ENCODE data around the gene GDPGP1. TPM values are rescaled to one million over a fixed set of nuclear protein-coding genes. Genes with fewer than 3 reads are reported as not detected.

Gene GDPGP1
- total and polyA plus RNA-seq, 9 of the 15 experiments (the other 6 are each of a cell fraction or from before 2014, with no cell fraction given): 0.78 to 6.1 (median 2.8) TPM

DNA sequence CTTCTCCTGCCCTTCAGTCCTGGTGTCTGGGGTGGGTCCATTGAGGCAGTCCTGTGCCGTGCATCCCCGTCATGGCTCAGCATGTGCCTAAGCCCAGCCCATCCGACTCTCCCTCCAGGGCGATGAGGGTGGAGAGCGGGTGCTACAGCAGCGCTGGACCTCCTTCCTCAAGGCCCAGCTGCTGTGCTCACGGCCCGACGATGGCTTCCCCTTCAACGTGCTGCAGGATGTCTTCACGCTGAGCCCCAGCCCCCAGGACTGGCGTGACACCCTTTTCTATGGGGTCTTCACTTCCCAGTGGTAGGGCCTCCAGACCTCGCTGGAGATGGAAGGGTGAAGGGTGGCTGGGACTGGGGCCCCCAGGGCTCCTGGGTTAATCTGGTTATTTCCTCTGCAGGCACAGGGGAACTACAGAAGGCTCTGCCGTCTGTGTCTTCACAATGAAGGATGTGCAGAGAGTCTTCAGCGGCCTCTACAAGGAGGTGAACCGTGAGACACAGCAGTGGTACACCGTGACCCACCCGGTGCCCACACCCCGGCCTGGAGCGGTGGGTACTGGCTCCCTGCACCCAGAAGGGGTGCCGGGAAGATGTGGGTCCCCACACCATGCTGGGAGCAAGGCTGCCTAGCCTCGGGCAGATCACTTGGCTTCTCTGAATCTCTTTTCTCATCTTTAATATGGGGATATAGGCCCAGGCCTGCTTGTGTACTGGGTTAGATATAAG is 10.4 kb upstream of the GDPGP1 start:
- no peak for TF ChIP-seq POLR2H (tag; IDR thresholded peaks at IDR 0.05; ENCODE audit: low read depth)
- TF ChIP-seq RBM22 (IDR thresholded peaks at IDR 0.05; ENCODE audit: low read depth, low read length, poor library complexity, severe bottlenecking): peak; percentile 43
- no peak for TF ChIP-seq RBM25 (IDR thresholded peaks at IDR 0.05; ENCODE audit: low read depth, low read length, severe bottlenecking)
- H3K4me2 ChIP-seq (ENCODE audit: insufficient read depth, low read length): no peak overlapping the region
- intact Hi-C loops (cut with micrococcal nuclease) (no loop called here), in situ Hi-C loops (cut with MboI) (no loop called here)
- ATAC-seq (no peak), DNase-seq (ENCODE audit: extremely low read depth in 1 of 4, low spot score in 3 of 4) (no peak), FAIRE-seq (no peak)
- no peaks in the 10 kb centered on the region for H3K79me2 ChIP-seq (ENCODE audit: control insufficient read depth, insufficient read depth, low read length)
- no peak overlapping the region for H2AFZ ChIP-seq (ENCODE audit: low read depth, low read length)
- H3K9ac ChIP-seq (ENCODE audit: insufficient read depth in 1 of 2, low read depth in 2 of 2, low read length in 2 of 2): peak overlapping the region in 1 of 2 experiments; percentile 69; a peak in 1 of 4 replicates
- H3K27me3 ChIP-seq (ENCODE audit: control insufficient read depth in 2 of 2, insufficient read depth in 2 of 2, low read length in 2 of 2): no peaks in the 10 kb centered on the region
- no peak overlapping the region for H3K27ac ChIP-seq (ENCODE audit: extremely low read depth, low read depth, low read length)
- POLR2A ChIA-PET: no interaction called here
- peaks cover 86% of the 10 kb centered on the region; the same call in 2 of the 3 replicates for H3K36me3 ChIP-seq (ENCODE audit: control insufficient read depth, insufficient read depth, low read length)
- 90% methylated on average over 22 of the region's 22 CpGs for WGBS (ENCODE audit: insufficient coverage, low coverage, missing lambda C conversion rate)
- H4K20me1 ChIP-seq (replicated peaks; ENCODE audit: control insufficient read depth, insufficient read depth, low read length): 0 out of 2 replicates have a peak, but pooled peaks cover 5% of the 10 kb centered on the region
- CTCF ChIA-PET (ENCODE audit: low intra/inter-chr PET ratio): no interaction called here
- no peak overlapping the region for H3K4me3 ChIP-seq
- no peaks in the 10 kb centered on the region for H3K9me1 ChIP-seq (ENCODE audit: control insufficient read depth, insufficient read depth, low read length)
- BruUV-seq (replicated peaks): no TSS peak
- peaks cover 0 to 26% of the 10 kb centered on the region in 2 experiments; a peak in 2 of 5 replicates for H3K4me1 ChIP-seq (replicated peaks in 1 of 2; ENCODE audit: control insufficient read depth in 2 of 2, insufficient read depth in 2 of 2, low read length in 2 of 2)
- H3K9me3 ChIP-seq (replicated peaks; ENCODE audit: control insufficient read depth, insufficient read depth, low read depth, low read length): no peaks in the 10 kb centered on the region

DNA sequence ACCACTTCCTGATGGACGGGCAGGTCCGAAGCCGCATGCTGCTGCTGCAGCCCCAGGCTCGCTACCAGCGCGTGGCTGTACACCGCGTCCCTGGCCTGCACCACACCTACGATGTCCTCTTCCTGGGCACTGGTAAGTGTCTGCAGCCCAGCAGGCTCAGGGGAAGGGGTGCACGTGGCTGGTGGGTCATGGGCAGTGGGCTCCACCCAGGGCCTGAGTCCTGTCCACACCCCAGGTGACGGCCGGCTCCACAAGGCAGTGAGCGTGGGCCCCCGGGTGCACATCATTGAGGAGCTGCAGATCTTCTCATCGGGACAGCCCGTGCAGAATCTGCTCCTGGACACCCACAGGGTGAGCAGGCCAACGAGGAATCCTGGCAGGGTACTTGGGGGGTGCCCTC is 9.0 kb upstream of the GDPGP1 start:
- Histone ChIP-seq H3K27me3 (ENCODE audit: control insufficient read depth in 2 of 2, insufficient read depth in 2 of 2, low read length in 2 of 2) (no peaks in the 10 kb centered on the region), H3K27ac (ENCODE audit: extremely low read depth, low read depth, low read length) (no peak overlapping the region), H3K36me3 (ENCODE audit: control insufficient read depth, insufficient read depth, low read length) (peaks cover 89% of the 10 kb centered on the region; the same call in 2 of the 3 replicates), H4K20me1 (replicated peaks; ENCODE audit: control insufficient read depth, insufficient read depth, low read length) (0 out of 2 replicates have a peak, but pooled peaks cover 4% of the 10 kb centered on the region), H3K4me2 (ENCODE audit: insufficient read depth, low read length) (no peak overlapping the region), H3K9me3 (replicated peaks; ENCODE audit: control insufficient read depth, insufficient read depth, low read depth, low read length) (no peaks in the 10 kb centered on the region), H2AFZ (ENCODE audit: low read depth, low read length) (no peak overlapping the region), H3K4me3 (no peak overlapping the region), H3K9me1 (ENCODE audit: control insufficient read depth, insufficient read depth, low read length) (no peaks in the 10 kb centered on the region), H3K79me2 (ENCODE audit: control insufficient read depth, insufficient read depth, low read length) (no peaks in the 10 kb centered on the region), H3K9ac (ENCODE audit: insufficient read depth in 1 of 2, low read depth in 2 of 2, low read length in 2 of 2) (no peak overlapping the region; a peak in 1 of 4 replicates), H3K4me1 (replicated peaks in 1 of 2; ENCODE audit: control insufficient read depth in 2 of 2, insufficient read depth in 2 of 2, low read length in 2 of 2) (peaks cover 2 to 20% of the 10 kb centered on the region in 2 experiments; a peak in 3 of 5 replicates)
- no peak for DNase-seq (ENCODE audit: extremely low read depth in 1 of 4, low spot score in 3 of 4)
- no peak for FAIRE-seq
- no peak for ATAC-seq
- CTCF ChIA-PET (ENCODE audit: low intra/inter-chr PET ratio): interaction anchor here (1.1 kb wide), 1 partner anchor 82 kb away, joined by 4 read pairs; no protein-coding TSS in a partner anchor
- intact Hi-C loops (cut with micrococcal nuclease): no loop called here
- POLR2A ChIA-PET: no interaction called here
- no TSS peak for BruUV-seq (replicated peaks)
- WGBS (ENCODE audit: insufficient coverage, low coverage, missing lambda C conversion rate): 97% methylated on average over 15 of the region's 17 CpGs
- TF ChIP-seq RBM22 (IDR thresholded peaks at IDR 0.05; ENCODE audit: low read depth, low read length, poor library complexity, severe bottlenecking) (peak; percentile 13), POLR2G (IDR thresholded peaks at IDR 0.05; ENCODE audit: low read depth, low read length) (peak; percentile 56; the same call in 1 of the 2 replicates), KLF1 (tag; IDR thresholded peaks at IDR 0.05) (no peak)
- in situ Hi-C loops (cut with MboI): no loop called here

Measured in K562 (cell line).